Skin of body (tissue), 2 donors: ENCODE results near the gene NKX1-1. TPM values are rescaled to one million over a fixed set of nuclear protein-coding genes. Genes with fewer than 3 reads are reported as not detected.
"Not testable (repeated sequence)": the region's sequence is repeated elsewhere in the genome, so short reads cannot be mapped to it uniquely, and the experiment has no call there.

Experiments used
- DNase-seq: peaks from one replicate; lab custom pipeline; 2025; lab: John Stamatoyannopoulos, UW
- total RNA-seq: library from RNA; depleted of rRNA; stranded (reverse); fragments of >200 nt; gene quantifications from one replicate; pipeline ENCODE4 v1.2.3, GENCODE V29; 2014

Gene NKX1-1
- total RNA-seq, 1 donor from 2014 or later = not detected

DNA sequence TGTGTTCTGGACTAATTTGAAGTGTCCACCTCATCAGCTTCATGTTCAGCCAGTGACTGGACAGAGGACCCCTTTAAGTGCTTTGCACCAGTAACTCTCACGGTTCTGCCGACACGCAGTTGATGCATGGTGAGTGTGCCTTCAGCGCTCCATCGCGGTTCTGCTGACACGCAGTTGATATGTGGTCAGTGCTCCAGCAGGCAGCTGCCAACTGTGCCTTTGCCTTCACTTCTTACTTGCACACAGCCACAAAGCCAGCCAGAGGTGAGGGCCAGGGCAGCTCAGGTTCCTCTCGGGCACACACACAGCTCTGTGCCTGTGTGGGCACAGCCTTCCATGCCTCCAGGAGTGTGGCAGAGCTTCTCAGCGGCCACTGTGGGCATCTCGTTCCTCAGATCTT is 12.4 kb downstream of the NKX1-1 start:
- no peak for DNase-seq

- DNase-seq = not testable (repeated sequence)
Measured at GRCh38 chr4:1393363-1393762, 12.9 kb downstream of the NKX1-1 start.

GRCh38 chr4:1385373-1386340 is 20.6 kb downstream of the NKX1-1 start:
- no peak for DNase-seq

- DNase-seq = no peak
Measured at GRCh38 chr4:1384675-1385372, 21.4 kb downstream of the NKX1-1 start.

GRCh38 chr4:1383728-1384591 is 22.3 kb downstream of the NKX1-1 start:
- no peak for DNase-seq

DNA sequence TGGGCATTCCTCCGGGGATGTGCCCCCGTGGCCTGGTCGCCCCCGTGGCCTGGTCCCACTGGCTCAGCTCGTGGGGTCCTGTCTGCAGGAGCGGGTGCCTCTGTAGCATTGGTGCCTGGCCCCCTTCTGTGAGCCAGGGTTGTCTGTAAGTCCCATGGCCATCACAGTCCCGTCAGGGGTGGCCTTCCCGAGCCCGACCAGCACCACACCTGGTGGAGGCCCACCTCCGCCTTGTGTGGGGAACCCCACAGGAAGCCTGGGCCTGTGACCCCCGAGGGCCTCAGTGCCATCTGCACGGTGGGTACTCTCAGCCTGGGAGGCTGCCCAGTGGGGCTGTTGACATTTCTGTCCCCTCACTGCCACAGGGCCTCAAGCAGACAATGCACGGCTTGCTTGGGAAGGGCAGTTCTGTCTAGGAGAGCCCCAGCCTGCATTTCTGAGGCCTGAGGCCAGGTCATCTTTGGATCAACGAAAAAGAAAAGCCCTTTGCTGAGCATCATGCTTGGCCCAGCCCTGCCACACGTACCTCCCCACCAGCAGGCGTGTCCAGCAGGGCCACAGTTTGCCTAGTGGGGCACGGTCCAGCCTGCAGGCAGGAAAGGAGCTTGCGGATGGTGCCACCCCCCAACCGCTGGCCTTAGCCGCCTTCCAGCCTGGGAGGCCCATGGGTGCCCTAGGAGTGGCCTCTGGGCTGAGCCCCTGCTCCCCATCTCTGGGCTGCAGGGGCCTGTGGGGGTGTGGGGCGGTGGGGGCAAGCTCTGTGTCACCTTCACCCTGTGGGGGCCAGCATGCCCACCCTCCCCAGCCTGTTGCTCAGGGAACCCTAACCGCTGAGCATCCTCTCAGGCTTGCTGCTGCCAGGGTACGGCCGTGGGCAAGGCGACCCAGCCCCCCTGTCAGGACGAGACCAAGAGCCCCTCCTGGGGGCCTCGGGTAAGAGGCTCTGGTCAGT is 23.2 kb downstream of the NKX1-1 start:
- no peak for DNase-seq

GRCh38 chr4:1381944-1382541 is 24.2 kb downstream of the NKX1-1 start:
- DNase-seq = no peak

DNA sequence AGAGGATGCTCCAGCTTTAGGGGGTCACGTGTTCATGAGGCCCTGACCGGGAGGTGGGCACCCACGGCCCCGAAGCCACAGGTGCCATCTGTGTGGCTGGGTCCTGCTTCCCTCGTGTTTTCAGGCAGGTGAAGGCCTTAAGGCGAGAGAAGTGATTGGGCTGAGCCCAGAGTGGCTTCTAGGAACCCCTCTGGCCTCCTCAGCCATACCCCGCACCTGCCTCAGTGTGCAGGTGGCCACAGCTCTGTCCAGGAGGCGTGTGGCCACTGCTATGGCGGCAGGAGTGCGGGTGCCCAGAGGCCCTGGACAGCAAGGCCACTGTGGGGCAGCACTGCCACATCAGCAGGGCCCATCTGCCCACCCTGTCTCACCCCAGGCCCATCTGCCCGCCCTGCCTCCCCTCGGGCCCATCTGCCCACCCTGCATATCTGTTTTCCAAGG is 25.0 kb downstream of the NKX1-1 start:
- DNase-seq = no peak

- no peak for DNase-seq
Measured at GRCh38 chr4:1380368-1381151, 25.7 kb downstream of the NKX1-1 start.

DNA sequence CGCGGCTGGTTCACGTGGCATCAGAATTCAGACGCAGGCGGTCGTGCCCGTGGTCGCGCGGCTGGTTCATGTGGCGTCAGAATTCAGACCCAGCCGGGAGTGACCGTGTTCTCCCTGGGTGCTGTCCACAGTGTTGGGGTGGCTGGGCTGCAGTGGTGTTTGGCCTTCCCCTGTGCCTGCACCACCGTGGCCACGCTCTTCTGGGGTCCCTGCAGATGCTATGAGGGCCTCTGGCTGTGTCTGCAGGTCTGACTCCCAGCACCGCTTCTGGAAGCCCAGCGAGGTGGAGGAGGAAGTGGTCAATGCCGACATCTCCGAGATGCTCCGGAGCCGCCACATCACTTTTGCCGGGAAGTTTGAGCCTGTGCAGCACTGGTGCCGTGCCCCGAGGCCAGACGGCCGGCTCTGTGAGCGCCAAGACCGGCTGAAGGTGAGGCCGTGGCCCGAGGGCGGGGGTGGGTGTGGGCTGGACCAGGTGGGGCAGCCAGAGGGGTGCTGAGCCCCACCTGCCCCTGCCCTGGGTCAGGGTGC is 26.4 kb downstream of the NKX1-1 start:
- DNase-seq = no peak

GRCh38 chr4:1379351-1379781 is 26.9 kb downstream of the NKX1-1 start:
- DNase-seq = no peak

GRCh38 chr4:1378559-1379231 is 27.5 kb downstream of the NKX1-1 start:
- DNase-seq = no peak

DNA sequence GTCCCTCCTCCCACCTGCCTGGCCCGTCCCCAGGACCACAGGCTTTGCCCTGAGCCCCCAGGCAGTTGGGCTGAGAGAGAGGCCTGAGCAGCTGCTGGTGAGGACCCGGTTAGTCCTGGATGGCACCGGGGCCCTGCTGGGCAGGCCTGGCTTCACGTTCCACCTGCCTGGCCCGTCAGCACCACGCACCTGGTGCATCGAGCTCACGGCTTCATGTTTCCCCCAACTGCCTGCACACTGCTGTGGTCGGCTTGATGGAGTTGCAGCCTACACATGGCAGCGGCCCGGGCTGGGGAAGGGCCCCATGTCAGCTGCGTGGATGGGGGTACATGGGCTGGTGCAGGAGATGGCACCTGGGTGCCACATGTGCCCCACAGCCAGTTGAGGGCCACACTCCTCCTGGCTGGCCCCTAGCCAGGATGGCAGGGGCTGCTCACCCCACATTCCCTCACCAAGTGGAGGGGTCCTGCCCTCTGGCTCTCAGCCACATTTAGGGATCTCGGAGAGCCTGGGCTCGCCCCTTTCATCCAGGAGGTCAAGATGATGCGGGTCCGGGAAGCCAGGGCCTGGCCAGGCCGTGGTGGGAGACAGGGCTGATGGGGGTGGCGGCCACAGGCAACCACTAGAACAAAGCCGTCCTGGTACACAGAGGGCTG is 28.5 kb downstream of the NKX1-1 start:
- DNase-seq = no peak

- DNase-seq = no peak
Measured at GRCh38 chr4:1376841-1377605, 29.2 kb downstream of the NKX1-1 start.

DNA sequence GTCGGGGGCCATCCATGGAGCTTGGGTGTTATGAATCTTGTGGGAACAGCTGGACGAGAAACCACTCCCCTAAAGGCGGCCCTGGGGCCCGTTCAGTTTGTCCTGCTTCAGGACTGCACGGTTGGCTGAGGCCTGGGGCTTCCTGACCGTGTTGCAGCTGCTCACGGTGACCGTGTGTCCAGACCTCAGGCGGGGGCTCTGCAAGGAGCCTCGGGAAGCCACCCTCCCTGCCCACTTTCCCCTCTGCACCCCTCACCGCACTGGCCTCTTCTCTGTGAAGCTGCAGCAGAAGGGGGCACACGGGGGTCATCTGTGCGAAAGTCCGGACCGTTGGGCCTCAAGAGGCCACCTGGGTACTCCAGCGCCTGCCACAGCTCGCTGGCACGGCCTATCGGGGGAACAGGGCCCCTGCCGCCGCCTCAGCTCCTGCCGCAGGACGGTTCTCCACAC is 29.8 kb downstream of the NKX1-1 start:
- DNase-seq = no peak

DNA sequence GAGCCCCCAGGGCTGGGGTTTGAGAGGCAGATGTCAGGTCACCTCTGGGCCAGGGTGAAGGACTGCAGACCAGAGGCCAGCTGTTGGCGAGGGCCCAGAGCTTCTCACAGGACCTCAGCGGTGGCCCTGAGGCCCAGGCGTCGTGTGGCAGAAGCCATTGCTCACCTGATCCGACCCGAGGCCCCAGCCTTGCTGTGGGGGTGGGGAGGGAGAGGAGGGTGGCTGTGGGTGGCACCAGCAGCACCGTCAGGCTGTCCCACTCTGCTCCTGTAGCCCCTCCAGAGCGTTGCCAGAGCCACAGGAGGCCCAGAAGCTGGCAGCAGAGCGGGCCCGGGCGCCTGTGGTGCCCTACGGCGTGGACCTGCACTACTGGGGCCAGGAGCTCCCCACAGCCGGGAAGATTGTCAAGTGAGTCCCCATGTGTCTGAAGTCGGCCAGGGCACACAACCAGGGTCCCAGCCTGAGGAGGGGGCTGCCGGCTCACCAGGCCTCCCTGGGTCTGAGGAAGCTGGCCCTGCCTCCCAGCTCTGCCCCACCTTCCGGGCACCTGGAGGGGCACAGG is 30.4 kb downstream of the NKX1-1 start:
- no peak for DNase-seq
